D341Med (cell line): ENCODE measurements around the gene MZT2B.
"Not testable (repeated sequence)": the region's sequence is repeated elsewhere in the genome, so short reads cannot be mapped to it uniquely, and the experiment has no call there.

ENCODE experiments used
- DNase-seq: peaks from one replicate; pipeline ENCODE4 v3.0.0; 2012; ENCODE audit warnings: low spot score

The MZT2B gene

DNA sequence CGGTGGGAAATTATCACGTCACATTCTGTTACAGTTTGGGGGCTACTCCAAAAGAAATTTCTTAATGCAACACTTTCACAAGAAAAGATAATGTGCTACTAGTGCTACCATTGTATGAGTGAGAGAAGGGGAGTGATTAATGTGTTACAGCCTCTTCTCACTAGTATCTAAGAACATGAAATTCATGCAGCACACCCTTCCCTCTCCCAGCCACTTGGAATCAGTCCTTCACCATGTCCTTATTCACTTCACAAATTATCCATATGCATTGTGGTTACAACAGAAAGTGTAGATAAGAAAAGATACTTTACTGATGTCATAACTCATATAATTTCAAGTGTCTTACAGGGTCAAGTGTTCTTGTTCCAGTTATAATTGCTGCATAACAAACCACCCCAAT lies 37.1 kb downstream of the MZT2B start:
- not testable (repeated sequence) for DNase-seq

GRCh38 chr2:130220505-130220904 lies 38.4 kb downstream of the MZT2B start:
- not testable (repeated sequence) for DNase-seq

GRCh38 chr2:130222523-130222922 lies 40.5 kb downstream of the MZT2B start:
- not testable (repeated sequence) for DNase-seq

GRCh38 chr2:130228005-130228404 lies 45.9 kb downstream of the MZT2B start:
- not testable (repeated sequence) for DNase-seq

- DNase-seq, result not testable (repeated sequence)
Measured at GRCh38 chr2:130228467-130229160, 46.6 kb downstream of the MZT2B start.

DNA sequence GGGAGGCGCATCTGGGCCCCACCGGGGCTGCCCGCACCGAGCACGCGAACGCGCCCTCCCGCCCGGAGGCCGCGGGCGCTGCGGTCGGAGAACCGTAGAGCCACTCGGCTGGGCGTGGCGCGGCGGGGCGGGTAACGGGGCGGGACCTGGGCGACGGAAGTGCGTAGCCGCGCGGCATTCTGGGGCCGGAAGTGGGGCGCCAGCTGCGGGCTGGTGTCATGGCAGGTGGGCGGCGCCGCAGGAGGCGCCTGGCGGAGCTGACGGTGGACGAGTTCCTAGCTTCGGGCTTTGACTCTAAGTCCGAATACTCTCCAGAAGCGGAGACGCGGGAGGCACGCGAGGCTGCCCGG lies 47.1 kb downstream of the MZT2B start:
- DNase-seq, result not testable (repeated sequence)

DNA sequence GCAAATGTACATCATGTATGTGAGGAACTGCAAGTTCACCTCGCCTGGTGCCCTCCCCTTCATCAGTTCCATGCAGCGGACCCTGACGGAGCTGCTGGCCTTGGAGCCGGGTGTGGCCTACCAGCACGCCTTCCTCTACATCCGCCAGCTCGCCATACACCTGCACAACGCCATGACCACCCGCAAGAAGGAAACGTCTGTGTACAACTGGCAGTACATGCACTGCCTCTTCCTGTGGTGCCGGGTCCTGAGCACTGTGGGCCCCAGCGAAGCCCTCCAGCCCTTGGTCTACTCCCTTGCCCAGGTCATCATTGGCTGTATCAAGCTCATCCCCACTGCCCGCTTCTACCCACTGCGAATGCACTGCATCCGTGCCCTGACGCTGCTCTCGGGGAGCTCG lies 48.3 kb downstream of the MZT2B start:
- not testable (repeated sequence) for DNase-seq

DNA sequence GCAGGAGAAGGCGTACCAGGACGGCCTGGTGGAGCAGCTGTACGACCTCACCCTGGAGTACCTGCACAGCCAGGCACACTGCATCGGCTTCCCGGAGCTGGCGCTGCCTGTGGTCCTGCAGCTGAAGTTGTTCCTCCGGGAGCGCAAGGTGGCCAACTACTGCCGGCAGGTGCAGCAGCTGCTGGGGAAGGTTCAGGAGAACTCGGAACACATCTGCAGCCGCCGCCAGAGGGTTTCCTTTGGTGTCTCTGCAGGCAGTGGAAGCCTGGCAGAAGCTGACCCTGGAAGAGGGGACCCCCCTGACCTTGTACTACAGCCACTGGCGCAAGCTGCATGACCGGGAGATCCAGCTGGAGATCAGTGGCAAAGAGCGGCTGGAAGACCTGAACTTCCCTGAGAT lies 48.8 kb downstream of the MZT2B start:
- DNase-seq, result not testable (repeated sequence)

GRCh38 chr2:130231656-130232055 lies 49.6 kb downstream of the MZT2B start:
- no peak for DNase-seq

- not testable (repeated sequence) for DNase-seq
Measured at GRCh38 chr2:130233066-130233465, 51.0 kb downstream of the MZT2B start.

GRCh38 chr2:130239581-130239980 lies 57.5 kb downstream of the MZT2B start:
- not testable (repeated sequence) for DNase-seq
